Tibial artery (tissue), 4 donors: ENCODE measurements around the gene POU2F1.

ENCODE experiments used
- DNase-seq, 2 donors: peaks; one replicate each; pipeline ENCODE4 v3.0.0-alpha.2; 2019
- H3K27ac ChIP-seq, 2 donors: fragments of 200-600 bp; sonication (generic) in 1 of 2; 1 replicate in 1 of 2; 2 replicates in 1 of 2; pipeline ENCODE4 v1.5.1; 2018 to 2019; ENCODE audit warnings: mild to moderate bottlenecking in 1 of 2
- H3K27me3 ChIP-seq, 2 donors: fragments of 200-600 bp; sonication (generic) in 1 of 2; one replicate each; pipeline versions ENCODE4 v1.5.1 to v1.6.0; 2016 to 2019
- H3K36me3 ChIP-seq, 3 donors: fragments of 200-600 bp; sonication (generic) in 2 of 3; one replicate each; pipeline ENCODE4 v1.5.1; 2016 to 2019; ENCODE audit warnings: mild to moderate bottlenecking in 2 of 3
- H3K4me1 ChIP-seq, 4 donors: fragments of 200-600 bp; sonication (generic) in 2 of 4; 1 replicate in 3 of 4; 2 replicates in 1 of 4; pipeline ENCODE4 v1.5.1; 2016 to 2019
- H3K4me3 ChIP-seq, 2 donors: fragments of 200-600 bp; sonication (generic) in 1 of 2; 1 replicate in 1 of 2; 2 replicates in 1 of 2; pipeline ENCODE4 v1.5.1; 2018 to 2019; ENCODE audit warnings: mild to moderate bottlenecking in 2 of 2
- H3K9me3 ChIP-seq, 3 donors: fragments of 200-600 bp; sonication (generic) in 1 of 3; one replicate each; pipeline ENCODE4 v1.5.1; 2016 to 2019
- CTCF ChIP-seq, 2 experiments: fragments of 200-600 bp in 1 of 2; fragments of 450-650 bp in 1 of 2; IDR thresholded peaks; one replicate each; pipeline ENCODE4 v1.5.1; 2017 to 2019; ENCODE audit warnings: antibody characterized with exemption in 2 of 2, mild to moderate bottlenecking in 1 of 2, moderate library complexity in 1 of 2
- intact Hi-C: fragments of 100-400 bp; cut with DNase I; formaldehyde crosslinking; loops from one replicate; pipeline ENCODE4 v1.15.0; 2023; ENCODE audit warnings: low total_unique reads

The POU2F1 gene

GRCh38 chr1:167266965-167267364 lies 46.3 kb downstream of the POU2F1 start:
- intact Hi-C loops: loop anchor here (5.0 kb wide), 2 partner anchors 175 to 265 kb away; no protein-coding TSS in a partner anchor
- Histone ChIP-seq H3K9me3 (no peaks in the 10 kb centered on the region), H3K4me3 (no peak overlapping the region), H3K27ac (no peak overlapping the region), H3K4me1 (peaks cover 0 to 54% (median 2%) of the 10 kb centered on the region in 4 donors), H3K36me3 (no peaks in the 10 kb centered on the region), H3K27me3 (no peaks in the 10 kb centered on the region)
- DNase-seq: no peak
- no peak for TF ChIP-seq CTCF (IDR thresholded peaks at IDR 0.05)

- TF ChIP-seq CTCF (IDR thresholded peaks at IDR 0.05): no peak
- DNase-seq: no peak
- Histone ChIP-seq H3K9me3 (no peaks in the 10 kb centered on the region), H3K27ac (no peak overlapping the region), H3K4me3 (no peak overlapping the region), H3K27me3 (no peaks in the 10 kb centered on the region), H3K4me1 (peaks cover 0 to 52% (median 4%) of the 10 kb centered on the region in 4 donors), H3K36me3 (no peaks in the 10 kb centered on the region)
- intact Hi-C loops: loop anchor here (5.0 kb wide), 2 partner anchors 174 to 264 kb away; no protein-coding TSS in a partner anchor
These were observed 47.7 kb downstream of the POU2F1 start for GRCh38 chr1:167268347-167268787.

- H3K27me3 ChIP-seq: no peaks in the 10 kb centered on the region
- intact Hi-C loops: no loop called here
- H3K4me3 ChIP-seq: no peak overlapping the region
- no peak overlapping the region for H3K27ac ChIP-seq
- H3K4me1 ChIP-seq: peaks cover 0 to 52% (median 3%) of the 10 kb centered on the region in 4 donors
- H3K9me3 ChIP-seq: no peaks in the 10 kb centered on the region
- no peak for DNase-seq
- H3K36me3 ChIP-seq: no peaks in the 10 kb centered on the region
- TF ChIP-seq CTCF (IDR thresholded peaks at IDR 0.05): no peak
These were observed 49.8 kb downstream of the POU2F1 start for GRCh38 chr1:167270349-167271092.

GRCh38 chr1:167272369-167272957 lies 51.8 kb downstream of the POU2F1 start:
- no peak for DNase-seq
- H3K4me1 ChIP-seq: peaks cover 0 to 51% (median 3%) of the 10 kb centered on the region in 4 donors
- H3K27me3 ChIP-seq: no peaks in the 10 kb centered on the region
- no peaks in the 10 kb centered on the region for H3K9me3 ChIP-seq
- TF ChIP-seq CTCF (IDR thresholded peaks at IDR 0.05): no peak
- intact Hi-C loops: no loop called here
- no peaks in the 10 kb centered on the region for H3K36me3 ChIP-seq
- no peak overlapping the region for H3K4me3 ChIP-seq
- H3K27ac ChIP-seq: no peak overlapping the region

- intact Hi-C loops: no loop called here
- TF ChIP-seq CTCF (IDR thresholded peaks at IDR 0.05): no peak
- DNase-seq: no peak
- Histone ChIP-seq H3K4me3 (no peak overlapping the region), H3K27me3 (no peaks in the 10 kb centered on the region), H3K4me1 (peaks cover 0 to 49% (median 3%) of the 10 kb centered on the region in 4 donors), H3K27ac (no peak overlapping the region), H3K36me3 (no peaks in the 10 kb centered on the region), H3K9me3 (no peaks in the 10 kb centered on the region)
These were observed 52.5 kb downstream of the POU2F1 start for GRCh38 chr1:167273027-167273800.
